ENCODE measurements around the gene SPSB2. TPM values are rescaled to one million over a fixed set of nuclear protein-coding genes. Genes with fewer than 3 reads are reported as not detected.

The SPSB2 gene
- total and polyA plus RNA-seq, 7 experiments from 2014 or later: 5.1 to 20.2 (median 11.2) TPM

- intact Hi-C loops (cut with micrococcal nuclease): loop anchor here (1.0 to 5.0 kb wide), 16 partner anchors 45 to 1828 kb away; partner anchors contain the start of genes C1R (in 2 of the 2), C12orf57 (in 1 of the 2), C1RL (in 1 of the 2) and ENO2 (in 1 of the 2)
- Mint-ChIP-seq H3K27me3 (no peaks in the 10 kb centered on the region), H3K27ac (peak overlapping the region; percentile 74 to 90 (median 80)), H3K4me3 (peak overlapping the region; percentile 87 to 93 (median 89)), H3K36me3 (peaks cover 0 to 52% (median 9%) of the 10 kb centered on the region in 5 donors), H3K4me1 (peaks cover 36 to 59% (median 48%) of the 10 kb centered on the region in 7 donors), H3K9me3 (no peaks in the 10 kb centered on the region)
- Histone ChIP-seq H3K9me3 (ENCODE audit: control insufficient read depth in 2 of 3, low read length in 3 of 3) (no peaks in the 10 kb centered on the region), H3K4me1 (ENCODE audit: control insufficient read depth in 2 of 2, insufficient read depth in 2 of 2, low read length in 2 of 2) (peaks cover 39 to 42% of the 10 kb centered on the region in 2 donors), H3K4me3 (ENCODE audit: low read length) (no peak overlapping the region), H3K27me3 (ENCODE audit: control insufficient read depth in 2 of 2, insufficient read depth in 2 of 2, low read length in 2 of 2) (no peaks in the 10 kb centered on the region), H3K36me3 (ENCODE audit: control insufficient read depth in 2 of 3, insufficient read depth in 3 of 3, low read length in 3 of 3) (peaks cover 0 to 43% (median 6%) of the 10 kb centered on the region in 3 experiments), H3K27ac (ENCODE audit: low read depth, low read length) (peak overlapping the region; percentile 82)
- CTCF ChIA-PET: interaction anchor here (0.6 to 6.9 kb wide), 27 partner anchors 9 to 243 kb away, joined by 3 to 45 read pairs (median 4); partner anchors contain the start of genes C12orf57, C1RL, CDCA3 and ENO2
- POLR2A ChIA-PET: interaction anchor here (0.6 to 6.5 kb wide), 26 partner anchors 8 to 436 kb away, joined by 3 to 90 read pairs (median 4); partner anchors contain the start of genes C12orf57, CDCA3, MLF2 and P3H3
- peak; percentile 16 for ATAC-seq
- DNase-seq: peak; percentile 72 to 89 (median 81)
These were observed 3.8 kb downstream of the SPSB2 start for GRCh38 chr12:6869049-6870021.

- Histone ChIP-seq H3K36me3 (ENCODE audit: control insufficient read depth in 2 of 3, insufficient read depth in 3 of 3, low read length in 3 of 3) (peaks cover 2 to 52% (median 6%) of the 10 kb centered on the region in 3 experiments), H3K4me1 (ENCODE audit: control insufficient read depth in 2 of 2, insufficient read depth in 2 of 2, low read length in 2 of 2) (peaks cover 38 to 39% of the 10 kb centered on the region in 2 donors), H3K27ac (ENCODE audit: low read depth, low read length) (peak overlapping the region; percentile 82), H3K9me3 (ENCODE audit: control insufficient read depth in 2 of 3, low read length in 3 of 3) (no peaks in the 10 kb centered on the region), H3K4me3 (ENCODE audit: low read length) (peak overlapping the region; percentile 61), H3K27me3 (ENCODE audit: control insufficient read depth in 2 of 2, insufficient read depth in 2 of 2, low read length in 2 of 2) (no peaks in the 10 kb centered on the region)
- H3K4me3 Mint-ChIP-seq: peak overlapping the region; percentile 87 to 93 (median 89)
- no peaks in the 10 kb centered on the region for H3K27me3 Mint-ChIP-seq
- ChIA-PET CTCF (interaction anchor here (0.9 to 6.9 kb wide), 16 partner anchors 9 to 244 kb away, joined by 3 to 45 read pairs (median 4); partner anchors contain the start of genes C12orf57, C1RL, CDCA3 and ENO2), POLR2A (interaction anchor here (0.6 to 6.5 kb wide), 25 partner anchors 10 to 435 kb away, joined by 3 to 90 read pairs (median 3); partner anchors contain the start of genes C12orf57, CDCA3, ENO2 and MLF2)
- DNase-seq: peak in 1 of 9 donors; percentile 11
- H3K4me1 Mint-ChIP-seq: peaks cover 34 to 55% (median 44%) of the 10 kb centered on the region in 7 donors
- no peaks in the 10 kb centered on the region for H3K9me3 Mint-ChIP-seq
- ATAC-seq: no peak
- H3K36me3 Mint-ChIP-seq: peaks cover 0 to 53% (median 10%) of the 10 kb centered on the region in 5 donors
- peak overlapping the region; percentile 74 to 90 (median 81) for H3K27ac Mint-ChIP-seq
- intact Hi-C loops (cut with micrococcal nuclease): loop anchor here (1.0 to 5.0 kb wide), 15 partner anchors 46 to 320 kb away; partner anchors contain the start of genes C1R (in 2 of the 2), C12orf57 (in 1 of the 2), C1RL (in 1 of the 2) and ENO2 (in 1 of the 2)
These were observed 4.7 kb downstream of the SPSB2 start for GRCh38 chr12:6868211-6869048.

GRCh38 chr12:6867413-6868210 is 5.5 kb downstream of the SPSB2 start, which contains the start of gene TPI1:
TPI1 (plus strand) TSS chr12:6867531; CDS start chr12:6867567, 36 bp downstream.
- Histone ChIP-seq H3K9me3 (ENCODE audit: control insufficient read depth in 2 of 3, low read length in 3 of 3) (no peaks in the 10 kb centered on the region), H3K36me3 (ENCODE audit: control insufficient read depth in 2 of 3, insufficient read depth in 3 of 3, low read length in 3 of 3) (peaks cover 6 to 54% (median 7%) of the 10 kb centered on the region in 3 experiments), H3K27me3 (ENCODE audit: control insufficient read depth in 2 of 2, insufficient read depth in 2 of 2, low read length in 2 of 2) (no peaks in the 10 kb centered on the region), H3K4me3 (ENCODE audit: low read length) (peak within 1 kb of the TSS; percentile 61), H3K27ac (ENCODE audit: low read depth, low read length) (peak within 1 kb of the TSS; percentile 82), H3K4me1 (ENCODE audit: control insufficient read depth in 2 of 2, insufficient read depth in 2 of 2, low read length in 2 of 2) (peaks cover 38 to 39% of the 10 kb centered on the region in 2 donors)
- peak within 1 kb of the TSS; percentile 76 to 95 (median 87) for H3K27ac Mint-ChIP-seq
- peaks cover 34 to 55% (median 44%) of the 10 kb centered on the region in 7 donors for H3K4me1 Mint-ChIP-seq
- peak within 1 kb of the TSS; percentile 87 to 93 (median 91) for H3K4me3 Mint-ChIP-seq
- POLR2A ChIA-PET: interaction anchor here (1.0 to 6.5 kb wide), 20 partner anchors 15 to 241 kb away, joined by 3 to 90 read pairs (median 4); partner anchors contain the start of genes C12orf57, CDCA3, ENO2 and RNU7-1
- CTCF ChIA-PET: interaction anchor here (0.5 to 3.8 kb wide), 12 partner anchors 8 to 241 kb away, joined by 3 to 31 read pairs (median 4); partner anchors contain the start of genes C12orf57, CDCA3, RNU7-1 and USP5
- no peaks in the 10 kb centered on the region for H3K27me3 Mint-ChIP-seq
- H3K9me3 Mint-ChIP-seq: no peaks in the 10 kb centered on the region
- peaks cover 0 to 54% (median 14%) of the 10 kb centered on the region in 5 donors for H3K36me3 Mint-ChIP-seq
- intact Hi-C loops (cut with micrococcal nuclease): loop anchor here (1.0 to 5.0 kb wide), 7 partner anchors 15 to 225 kb away; partner anchors contain the start of genes USP5 (in 2 of the 2), C1R (in 1 of the 2), EMG1 (in 1 of the 2) and MLF2 (in 1 of the 2)
- DNase-seq (peak; percentile 40 to 87 (median 52)), ATAC-seq (peak; percentile 88)

- ChIA-PET CTCF (interaction anchor here (0.9 to 3.8 kb wide), 5 partner anchors 15 to 81 kb away, joined by 3 to 31 read pairs (median 4); partner anchors contain the start of genes CDCA3 and USP5), POLR2A (interaction anchor here (0.9 to 6.5 kb wide), 15 partner anchors 10 to 773 kb away, joined by 3 to 90 read pairs (median 4); partner anchors contain the start of genes C12orf57, CDCA3, ENO2 and RNU7-1)
- H3K27ac Mint-ChIP-seq: peak overlapping the region; percentile 68 to 95 (median 87)
- ATAC-seq (peak; percentile 10), DNase-seq (peak in 1 of 9 donors; percentile 75)
- H3K9me3 Mint-ChIP-seq: no peaks in the 10 kb centered on the region
- no peaks in the 10 kb centered on the region for H3K27me3 ChIP-seq (ENCODE audit: control insufficient read depth in 2 of 2, insufficient read depth in 2 of 2, low read length in 2 of 2)
- H3K36me3 ChIP-seq (ENCODE audit: control insufficient read depth in 2 of 3, insufficient read depth in 3 of 3, low read length in 3 of 3): peaks cover 6 to 55% (median 7%) of the 10 kb centered on the region in 3 experiments
- intact Hi-C loops (cut with micrococcal nuclease): loop anchor here (1.0 to 5.0 kb wide), 4 partner anchors 15 to 225 kb away; partner anchors contain the start of genes USP5 (in 2 of the 2), C1R (in 1 of the 2), EMG1 (in 1 of the 2) and MLF2 (in 1 of the 2)
- H3K4me3 Mint-ChIP-seq: peak overlapping the region; percentile 87 to 93 (median 90)
- H3K36me3 Mint-ChIP-seq: peaks cover 4 to 55% (median 18%) of the 10 kb centered on the region in 5 donors
- no peaks in the 10 kb centered on the region for H3K27me3 Mint-ChIP-seq
- peaks cover 30 to 50% (median 38%) of the 10 kb centered on the region in 7 donors for H3K4me1 Mint-ChIP-seq
- H3K9me3 ChIP-seq (ENCODE audit: control insufficient read depth in 2 of 3, low read length in 3 of 3): no peaks in the 10 kb centered on the region
- H3K27ac ChIP-seq (ENCODE audit: low read depth, low read length): peak overlapping the region; percentile 82
- H3K4me1 ChIP-seq (ENCODE audit: control insufficient read depth in 2 of 2, insufficient read depth in 2 of 2, low read length in 2 of 2): peaks cover 36% of the 10 kb centered on the region in 2 donors
- peak overlapping the region; percentile 61 for H3K4me3 ChIP-seq (ENCODE audit: low read length)
These were observed 6.1 kb downstream of the SPSB2 start for GRCh38 chr12:6866920-6867412.

Data from naive thymus-derived CD4-positive, alpha-beta T cell (primary cell).